Aorta (tissue), 5 donors: ENCODE measurements around the gene LDLR. TPM values are rescaled to one million over a fixed set of nuclear protein-coding genes. Genes with fewer than 3 reads are reported as not detected.
"Not testable (repeated sequence)": the region's sequence is repeated elsewhere in the genome, so short reads cannot be mapped to it uniquely, and the experiment has no call there.

Experiments
- ATAC-seq: fragments of 200-7000 bp; cut with Tn5 transposase; one replicate; pipeline ENCODE4 v1.9.1; 2022; ENCODE audit warnings: moderate library complexity; ENCODE audit not compliant: low FRiP score
- DNase-seq, 2 donors: peaks; one replicate each; pipeline ENCODE4 v3.0.0-alpha.2; 2020
- H3K27ac ChIP-seq, 2 donors: one replicate each; pipeline ENCODE4 v1.5.1; 2013; ENCODE audit warnings: low read length in 2 of 2, mild to moderate bottlenecking in 2 of 2, moderate library complexity in 2 of 2, control low read depth in 1 of 2, inconsistent platforms in 1 of 2, low read depth in 1 of 2
- H3K27me3 ChIP-seq, 2 donors: one replicate each; pipeline ENCODE4 v1.6.1; 2013; ENCODE audit warnings: control low read depth in 1 of 2, low read length in 1 of 2, mild to moderate bottlenecking in 1 of 2, moderate library complexity in 1 of 2; ENCODE audit not compliant: insufficient read depth in 2 of 2, control insufficient read depth in 1 of 2
- H3K36me3 ChIP-seq, 2 donors: one replicate each; pipeline ENCODE4 v1.6.1; 2013; ENCODE audit warnings: control low read depth in 1 of 2, low read length in 1 of 2, mild to moderate bottlenecking in 1 of 2; ENCODE audit not compliant: insufficient read depth in 2 of 2, control insufficient read depth in 1 of 2
- H3K4me1 ChIP-seq, 2 donors: one replicate each; pipeline ENCODE4 v1.6.1; 2013; ENCODE audit warnings: low read length in 2 of 2, control low read depth in 1 of 2, mild to moderate bottlenecking in 1 of 2, moderate library complexity in 1 of 2; ENCODE audit not compliant: insufficient read depth in 2 of 2, control insufficient read depth in 1 of 2
- H3K4me3 ChIP-seq, 2 donors: one replicate each; pipeline ENCODE4 v1.5.1; 2013; ENCODE audit warnings: low read length in 2 of 2, control low read depth in 1 of 2, mild to moderate bottlenecking in 1 of 2
- H3K9me3 ChIP-seq: one replicate; pipeline ENCODE4 v1.6.1; 2013; ENCODE audit warnings: mild to moderate bottlenecking, low read length; ENCODE audit not compliant: control insufficient read depth
- WGBS, 2 donors: extraction: QIAGEN DNeasy Blood & Tissue Kit; methylation state at CpG; one replicate each; pipeline ENCODE4 v1.1.7; 2013; 5-methylcytosine and 5-hydroxymethylcytosine counted together
- intact Hi-C, 2 donors: fragments of 100-400 bp; cut with DNase I; formaldehyde crosslinking; loops; one replicate each; pipeline versions ENCODE4 v1.14.2 to v1.15.0; 2022
- polyA plus RNA-seq, 2 donors: library from polyadenylated mRNA; stranded (reverse); fragments of 200-250 nt; gene quantifications; one replicate each; pipeline ENCODE4 v1.2.3, GENCODE V29; 2013
- total RNA-seq, 2 donors: library from RNA; stranded (reverse); fragmentation: NEBNext Ultra II Directional; extraction: Animal tissue kit (Norgen Biotek cat#: 25700); gene quantifications; one replicate each; pipeline ENCODE4 v1.2.1, GENCODE V29; 2021
- donor health status: healthy with polysubstance abuse.
- donor health status: Bipolar disorder and iron deficiency.
- donor health status: DM: no; HTN: no; CAD: no.
- donor health status: DM: no; HTN: no; CAD: no.
- donor health status: DM: yes; HTN: yes; CAD: no.

Gene LDLR
- total and polyA plus RNA-seq, 4 donors, result 3.4 to 94.0 (median 29.9) TPM

DNA sequence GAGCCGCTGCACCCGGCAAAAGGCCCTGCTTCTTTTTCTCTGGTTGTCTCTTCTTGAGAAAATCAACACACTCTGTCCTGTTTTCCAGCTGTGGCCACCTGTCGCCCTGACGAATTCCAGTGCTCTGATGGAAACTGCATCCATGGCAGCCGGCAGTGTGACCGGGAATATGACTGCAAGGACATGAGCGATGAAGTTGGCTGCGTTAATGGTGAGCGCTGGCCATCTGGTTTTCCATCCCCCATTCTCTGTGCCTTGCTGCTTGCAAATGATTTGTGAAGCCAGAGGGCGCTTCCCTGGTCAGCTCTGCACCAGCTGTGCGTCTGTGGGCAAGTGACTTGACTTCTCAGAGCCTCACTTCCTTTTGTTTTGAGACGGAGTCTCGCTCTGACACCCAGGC lies 17.2 kb downstream of the LDLR start:
- DNase-seq, result no peak
- no peak overlapping the region for H3K4me3 ChIP-seq
- no peak for ATAC-seq
- H3K9me3 ChIP-seq, result no peaks in the 10 kb centered on the region
- H3K4me1 ChIP-seq, result no peaks in the 10 kb centered on the region
- H3K27me3 ChIP-seq, result no peaks in the 10 kb centered on the region
- intact Hi-C loops, result no loop called here
- 84 to 87% methylated on average over 13 of the region's 13 CpGs for WGBS, 2 donors
- peaks cover 0 to 2% of the 10 kb centered on the region in 2 donors for H3K36me3 ChIP-seq
- no peak overlapping the region for H3K27ac ChIP-seq

DNA sequence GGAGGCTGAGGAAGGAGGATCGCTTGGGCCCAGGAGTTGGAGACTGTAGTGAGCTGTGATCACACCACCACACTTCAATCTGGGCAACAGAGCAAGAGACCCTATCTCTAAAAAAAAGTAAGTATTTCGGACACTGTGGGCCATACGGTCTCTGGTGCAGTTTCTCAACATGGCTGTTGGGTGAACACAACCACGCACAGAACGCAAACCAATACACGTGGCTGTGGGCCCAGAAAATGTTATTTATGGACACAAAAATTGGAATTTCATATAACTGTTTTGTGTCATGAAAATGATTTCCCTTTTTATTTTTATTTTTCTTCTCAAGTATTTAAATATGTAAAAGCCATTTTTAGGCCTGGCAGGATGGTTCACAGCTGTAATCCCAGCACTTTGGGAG lies 19.5 kb downstream of the LDLR start:
- Histone ChIP-seq H3K4me1 (no peaks in the 10 kb centered on the region), H3K4me3 (no peak overlapping the region), H3K9me3 (no peaks in the 10 kb centered on the region), H3K27ac (no peak overlapping the region), H3K36me3 (peaks cover 2% of the 10 kb centered on the region in 2 donors), H3K27me3 (no peaks in the 10 kb centered on the region)
- ATAC-seq (no peak), DNase-seq (no peak)
- WGBS, 2 donors, result 72 to 74% methylated on average over 6 of the region's 6 CpGs
- intact Hi-C loops, result no loop called here

DNA sequence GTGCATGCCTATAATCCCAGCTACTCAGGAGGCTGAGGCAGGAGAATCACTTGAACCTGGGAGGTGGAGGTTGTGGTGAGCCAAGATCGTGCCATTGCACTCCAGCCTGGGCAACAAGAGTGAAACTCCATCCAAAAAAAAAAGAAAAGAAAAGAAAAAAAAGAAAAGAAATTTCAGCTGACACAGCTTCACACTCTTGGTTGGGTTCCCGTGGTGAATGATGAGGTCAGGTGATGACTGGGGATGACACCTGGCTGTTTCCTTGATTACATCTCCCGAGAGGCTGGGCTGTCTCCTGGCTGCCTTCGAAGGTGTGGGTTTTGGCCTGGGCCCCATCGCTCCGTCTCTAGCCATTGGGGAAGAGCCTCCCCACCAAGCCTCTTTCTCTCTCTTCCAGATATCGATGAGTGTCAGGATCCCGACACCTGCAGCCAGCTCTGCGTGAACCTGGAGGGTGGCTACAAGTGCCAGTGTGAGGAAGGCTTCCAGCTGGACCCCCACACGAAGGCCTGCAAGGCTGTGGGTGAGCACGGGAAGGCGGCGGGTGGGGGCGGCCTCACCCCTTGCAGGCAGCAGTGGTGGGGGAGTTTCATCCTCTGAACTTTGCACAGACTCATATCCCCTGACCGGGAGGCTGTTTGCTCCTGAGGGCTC lies 22.0 kb downstream of the LDLR start:
- Histone ChIP-seq H3K9me3 (no peaks in the 10 kb centered on the region), H3K36me3 (peaks cover 2% of the 10 kb centered on the region in 2 donors), H3K4me3 (no peak overlapping the region), H3K4me1 (no peaks in the 10 kb centered on the region), H3K27me3 (no peaks in the 10 kb centered on the region), H3K27ac (no peak overlapping the region)
- 92 to 95% methylated on average over 15 of the region's 15 CpGs for WGBS, 2 donors
- ATAC-seq (no peak), DNase-seq (no peak)
- intact Hi-C loops, result loop anchor here in 1 of 2 donors (5.0 kb wide), 1 partner anchor 74 kb away; no protein-coding TSS in a partner anchor

DNA sequence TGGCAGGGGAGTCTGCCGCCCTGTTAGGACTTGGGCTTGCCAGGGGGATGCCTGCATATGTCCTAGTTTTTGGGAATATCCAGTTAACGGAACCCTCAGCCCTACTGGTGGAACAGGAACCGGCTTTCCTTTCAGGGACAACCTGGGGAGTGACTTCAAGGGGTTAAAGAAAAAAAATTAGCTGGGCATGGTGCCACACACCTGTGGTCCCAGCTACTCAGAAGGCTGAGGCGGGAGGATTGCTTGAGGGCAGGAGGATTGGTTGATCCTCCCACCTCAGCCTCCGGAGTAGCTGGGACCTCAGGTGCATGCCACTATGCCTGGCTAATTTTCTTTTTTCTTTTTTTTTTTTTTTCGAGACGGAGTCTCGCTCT lies 22.5 kb downstream of the LDLR start:
- Histone ChIP-seq H3K27me3 (no peaks in the 10 kb centered on the region), H3K4me3 (no peak overlapping the region), H3K27ac (no peak overlapping the region), H3K9me3 (no peaks in the 10 kb centered on the region), H3K36me3 (peaks cover 2 to 5% of the 10 kb centered on the region in 2 donors), H3K4me1 (no peaks in the 10 kb centered on the region)
- intact Hi-C loops, result loop anchor here in 1 of 2 donors (5.0 kb wide), 1 partner anchor 74 kb away; no protein-coding TSS in a partner anchor
- ATAC-seq, result no peak
- 87 to 93% methylated on average over 8 of the region's 8 CpGs for WGBS, 2 donors
- DNase-seq, result no peak

DNA sequence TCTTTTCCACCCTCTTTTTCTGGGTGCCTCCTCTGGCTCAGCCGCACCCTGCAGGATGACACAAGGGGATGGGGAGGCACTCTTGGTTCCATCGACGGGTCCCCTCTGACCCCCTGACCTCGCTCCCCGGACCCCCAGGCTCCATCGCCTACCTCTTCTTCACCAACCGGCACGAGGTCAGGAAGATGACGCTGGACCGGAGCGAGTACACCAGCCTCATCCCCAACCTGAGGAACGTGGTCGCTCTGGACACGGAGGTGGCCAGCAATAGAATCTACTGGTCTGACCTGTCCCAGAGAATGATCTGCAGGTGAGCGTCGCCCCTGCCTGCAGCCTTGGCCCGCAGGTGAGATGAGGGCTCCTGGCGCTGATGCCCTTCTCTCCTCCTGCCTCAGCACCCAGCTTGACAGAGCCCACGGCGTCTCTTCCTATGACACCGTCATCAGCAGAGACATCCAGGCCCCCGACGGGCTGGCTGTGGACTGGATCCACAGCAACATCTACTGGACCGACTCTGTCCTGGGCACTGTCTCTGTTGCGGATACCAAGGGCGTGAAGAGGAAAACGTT lies 24.0 kb downstream of the LDLR start:
- Histone ChIP-seq H3K27me3 (no peaks in the 10 kb centered on the region), H3K4me1 (no peaks in the 10 kb centered on the region), H3K27ac (no peak overlapping the region), H3K9me3 (no peaks in the 10 kb centered on the region), H3K4me3 (no peak overlapping the region), H3K36me3 (peaks cover 2 to 6% of the 10 kb centered on the region in 2 donors)
- 89 to 92% methylated on average over 27 of the region's 27 CpGs for WGBS, 2 donors
- ATAC-seq, result no peak
- intact Hi-C loops, result loop anchor here in 1 of 2 donors (5.0 kb wide), 1 partner anchor 76 kb away; no protein-coding TSS in a partner anchor
- no peak for DNase-seq

GRCh38 chr19:11115042-11115441 lies 25.8 kb downstream of the LDLR start:
- no peak overlapping the region for H3K4me3 ChIP-seq
- H3K27ac ChIP-seq, result no peak overlapping the region
- no peaks in the 10 kb centered on the region for H3K9me3 ChIP-seq
- peaks cover 2 to 6% of the 10 kb centered on the region in 2 donors for H3K36me3 ChIP-seq
- DNase-seq (no peak), ATAC-seq (no peak)
- intact Hi-C loops, result no loop called here
- no peaks in the 10 kb centered on the region for H3K4me1 ChIP-seq
- 91 to 94% methylated on average over 5 of the region's 5 CpGs for WGBS, 2 donors
- H3K27me3 ChIP-seq, result no peaks in the 10 kb centered on the region

DNA sequence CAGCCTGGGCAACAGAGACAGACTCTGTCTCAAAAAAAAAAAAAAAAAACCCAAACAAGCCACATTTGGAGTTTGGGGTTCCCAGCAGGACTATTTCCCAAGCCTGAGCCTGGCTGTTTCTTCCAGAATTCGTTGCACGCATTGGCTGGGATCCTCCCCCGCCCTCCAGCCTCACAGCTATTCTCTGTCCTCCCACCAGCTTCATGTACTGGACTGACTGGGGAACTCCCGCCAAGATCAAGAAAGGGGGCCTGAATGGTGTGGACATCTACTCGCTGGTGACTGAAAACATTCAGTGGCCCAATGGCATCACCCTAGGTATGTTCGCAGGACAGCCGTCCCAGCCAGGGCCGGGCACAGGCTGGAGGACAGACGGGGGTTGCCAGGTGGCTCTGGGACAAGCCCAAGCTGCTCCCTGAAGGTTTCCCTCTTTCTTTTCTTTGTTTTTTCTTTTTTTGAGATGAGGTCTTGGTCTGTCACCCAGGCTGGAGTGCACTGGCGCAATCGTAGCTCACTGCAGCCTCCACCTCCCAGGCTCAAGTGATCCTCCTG lies 26.7 kb downstream of the LDLR start:
- Histone ChIP-seq H3K4me1 (no peaks in the 10 kb centered on the region), H3K4me3 (no peak overlapping the region), H3K27me3 (no peaks in the 10 kb centered on the region), H3K9me3 (no peaks in the 10 kb centered on the region), H3K36me3 (peaks cover 2 to 6% of the 10 kb centered on the region in 2 donors), H3K27ac (no peak overlapping the region)
- ATAC-seq (peak; percentile 39), DNase-seq (no peak)
- intact Hi-C loops, result no loop called here
- WGBS, 2 donors, result 81 to 84% methylated on average over 11 of the region's 11 CpGs

GRCh38 chr19:11116507-11116906 lies 27.2 kb downstream of the LDLR start:
- Histone ChIP-seq H3K9me3 (no peaks in the 10 kb centered on the region), H3K4me1 (no peaks in the 10 kb centered on the region), H3K36me3 (peaks cover 2 to 6% of the 10 kb centered on the region in 2 donors), H3K4me3 (no peak overlapping the region), H3K27me3 (no peaks in the 10 kb centered on the region), H3K27ac (no peak overlapping the region)
- no peak for ATAC-seq
- DNase-seq, result no peak
- intact Hi-C loops, result no loop called here
- WGBS, 2 donors, result 94 to 96% methylated on average over 9 of the region's 9 CpGs

- not testable (repeated sequence) for H3K27me3 ChIP-seq, H3K4me3 ChIP-seq, H3K9me3 ChIP-seq, ATAC-seq, DNase-seq, H3K36me3 ChIP-seq, H3K4me1 ChIP-seq, H3K27ac ChIP-seq
- intact Hi-C loops, result loop anchor here in 1 of 2 donors (10.0 kb wide), 1 partner anchor 187 kb away; no protein-coding TSS in a partner anchor
- 90 to 91% methylated on average over 14 to 17 of the region's 17 CpGs for WGBS, 2 donors
Measured at GRCh38 chr19:11121963-11122362, 32.7 kb downstream of the LDLR start.
